CD14-positive monocyte (primary cell): ENCODE measurements around the gene TECPR2. TPM values are rescaled to one million over a fixed set of nuclear protein-coding genes. Genes with fewer than 3 reads are reported as not detected.
"Not testable (repeated sequence)": the region's sequence is repeated elsewhere in the genome, so short reads cannot be mapped to it uniquely, and the experiment has no call there.

Experiments
- DNase-seq, 3 donors: peaks; one replicate each; pipeline ENCODE4 v3.0.0-alpha.2; 2011 to 2022
- H2AFZ ChIP-seq: 2 replicates; pipeline ENCODE4 v1.6.0; 2012; ENCODE audit warnings: mild to moderate bottlenecking, low read depth, low read length, inconsistent platforms; ENCODE audit not compliant: insufficient read depth, poor library complexity, severe bottlenecking
- H3K27ac ChIP-seq, 2 donors: 1 replicate in 1 of 2; 2 replicates in 1 of 2; pipeline ENCODE4 v1.5.1; 2012 to 2013; ENCODE audit warnings: low read length in 2 of 2, control low read depth in 1 of 2, inconsistent platforms in 1 of 2, low read depth in 1 of 2, mild to moderate bottlenecking in 1 of 2
- H3K27me3 ChIP-seq, 2 donors: one replicate each; pipeline versions ENCODE4 v1.6.0 to v1.6.1; 2011 to 2013; ENCODE audit warnings: low read length in 2 of 2; ENCODE audit not compliant: control insufficient read depth in 2 of 2, insufficient read depth in 2 of 2
- H3K36me3 ChIP-seq, 2 donors: replicated peaks in 1 of 2; 1 replicate in 1 of 2; 2 replicates in 1 of 2; pipeline versions ENCODE4 v1.5.1 to v1.6.1; 2012 to 2013; ENCODE audit warnings: low read length in 2 of 2, control low read depth in 1 of 2, inconsistent platforms in 1 of 2, mild to moderate bottlenecking in 1 of 2; ENCODE audit not compliant: insufficient read depth in 2 of 2, control insufficient read depth in 1 of 2
- H3K4me1 ChIP-seq, 2 donors: 1 replicate in 1 of 2; 2 replicates in 1 of 2; pipeline versions ENCODE4 v1.5.1 to v1.6.1; 2012 to 2013; ENCODE audit warnings: low read length in 2 of 2, control low read depth in 1 of 2, inconsistent platforms in 1 of 2, mild to moderate bottlenecking in 1 of 2, moderate library complexity in 1 of 2; ENCODE audit not compliant: insufficient read depth in 2 of 2, control insufficient read depth in 1 of 2
- H3K4me2 ChIP-seq: replicated peaks from 2 replicates; pipeline ENCODE3; 2012; ENCODE audit warnings: low read length, moderate library complexity, mild to moderate bottlenecking; ENCODE audit not compliant: poor library complexity, severe bottlenecking; ENCODE audit errors: extremely low read depth
- H3K4me3 ChIP-seq, 3 experiments: fragments of 200-600 bp in 1 of 3; sonication (generic) in 1 of 3; replicated peaks in 1 of 3; 1 replicate in 2 of 3; 2 replicates in 1 of 3; pipeline ENCODE4 v1.5.1; 2011 to 2013; ENCODE audit warnings: low read length in 3 of 3, mild to moderate bottlenecking in 3 of 3, control low read depth in 2 of 3, low read depth in 2 of 3, inconsistent platforms in 1 of 3, moderate library complexity in 1 of 3
- H3K79me2 ChIP-seq: 2 replicates; pipeline ENCODE4 v1.6.0; 2012; ENCODE audit warnings: mild to moderate bottlenecking, control low read depth, inconsistent platforms, low read length, moderate library complexity; ENCODE audit not compliant: insufficient read depth
- H3K9ac ChIP-seq: 2 replicates; pipeline ENCODE4 v1.6.0; 2017; ENCODE audit warnings: low read length, mild to moderate bottlenecking; ENCODE audit not compliant: insufficient read depth, poor library complexity, severe bottlenecking
- H3K9me3 ChIP-seq, 2 donors: replicated peaks in 1 of 2; 1 replicate in 1 of 2; 2 replicates in 1 of 2; pipeline versions ENCODE4 v1.5.1 to v1.6.1; 2012 to 2013; ENCODE audit warnings: low read length in 2 of 2, control low read depth in 1 of 2; ENCODE audit not compliant: control insufficient read depth in 1 of 2, insufficient read depth in 1 of 2
- H4K20me1 ChIP-seq: 2 replicates; pipeline ENCODE4 v1.6.0; 2012; ENCODE audit warnings: mild to moderate bottlenecking, low read length, control low read depth, moderate library complexity; ENCODE audit not compliant: insufficient read depth
- H3K27ac Mint-ChIP-seq, 7 donors: one replicate each; pipeline ENCODE4 v1.8.0; 2020; ENCODE audit warnings: mild to moderate bottlenecking in 7 of 7, mixed read lengths in 7 of 7, moderate library complexity in 6 of 7, inconsistent platforms in 2 of 7
- H3K27me3 Mint-ChIP-seq, 3 donors: one replicate each; pipeline ENCODE4 v1.8.0; 2021 to 2022; ENCODE audit warnings: low read depth in 3 of 3, mild to moderate bottlenecking in 3 of 3, mixed read lengths in 3 of 3, moderate library complexity in 3 of 3, inconsistent platforms in 1 of 3
- H3K36me3 Mint-ChIP-seq, 2 donors: one replicate each; pipeline ENCODE4 v1.8.0; 2020; ENCODE audit warnings: mixed read lengths in 2 of 2, inconsistent platforms in 1 of 2, mild to moderate bottlenecking in 1 of 2
- H3K4me1 Mint-ChIP-seq: one replicate; pipeline ENCODE4 v1.8.0; 2020; ENCODE audit warnings: mild to moderate bottlenecking, mixed read lengths
- H3K4me3 Mint-ChIP-seq, 2 donors: one replicate each; pipeline ENCODE4 v1.8.0; 2020; ENCODE audit warnings: mild to moderate bottlenecking in 2 of 2, mixed read lengths in 2 of 2, moderate library complexity in 1 of 2
- H3K9me3 Mint-ChIP-seq, 7 donors: one replicate each; pipeline ENCODE4 v1.8.0; 2020 to 2022; ENCODE audit warnings: mixed read lengths in 7 of 7, mild to moderate bottlenecking in 6 of 7, moderate library complexity in 6 of 7, inconsistent platforms in 2 of 7
- WGBS: methylation state at CpG from one replicate; pipeline ENCODE4 v1.1.5; 2013; ENCODE audit warnings: missing lambda C conversion rate; ENCODE audit not compliant: insufficient coverage; 5-methylcytosine and 5-hydroxymethylcytosine counted together
- intact Hi-C, 2 donors: fragments of 100-400 bp; cut with micrococcal nuclease; formaldehyde crosslinking; loops; one replicate each; pipeline versions ENCODE4 v1.15.0 to v1.15.1; 2023
- polyA plus RNA-seq, 3 donors: library from polyadenylated mRNA; depleted of rRNA in 1 of 3; unstranded in 2 of 3; stranded (reverse) in 1 of 3; fragments of 300-500 nt in 2 of 3; fragments of >200 nt in 1 of 3; fragmentation: Illumina TruSeq in 2 of 3; gene quantifications; 1 replicate in 2 of 3; 2 replicates in 1 of 3; pipeline ENCODE4 v1.2.3, GENCODE V29; 2012 to 2021
- TF ChIP-seq, protein P1 (sequence below): fragments of 200-600 bp; IDR thresholded peaks from one replicate; pipeline ENCODE4 v1.8.0; 2022; ENCODE audit warnings: antibody characterized with exemption, mild to moderate bottlenecking

Gene TECPR2
- polyA plus RNA-seq, 3 donors, result 2.8 to 10.4 (median 6.4) TPM

DNA sequence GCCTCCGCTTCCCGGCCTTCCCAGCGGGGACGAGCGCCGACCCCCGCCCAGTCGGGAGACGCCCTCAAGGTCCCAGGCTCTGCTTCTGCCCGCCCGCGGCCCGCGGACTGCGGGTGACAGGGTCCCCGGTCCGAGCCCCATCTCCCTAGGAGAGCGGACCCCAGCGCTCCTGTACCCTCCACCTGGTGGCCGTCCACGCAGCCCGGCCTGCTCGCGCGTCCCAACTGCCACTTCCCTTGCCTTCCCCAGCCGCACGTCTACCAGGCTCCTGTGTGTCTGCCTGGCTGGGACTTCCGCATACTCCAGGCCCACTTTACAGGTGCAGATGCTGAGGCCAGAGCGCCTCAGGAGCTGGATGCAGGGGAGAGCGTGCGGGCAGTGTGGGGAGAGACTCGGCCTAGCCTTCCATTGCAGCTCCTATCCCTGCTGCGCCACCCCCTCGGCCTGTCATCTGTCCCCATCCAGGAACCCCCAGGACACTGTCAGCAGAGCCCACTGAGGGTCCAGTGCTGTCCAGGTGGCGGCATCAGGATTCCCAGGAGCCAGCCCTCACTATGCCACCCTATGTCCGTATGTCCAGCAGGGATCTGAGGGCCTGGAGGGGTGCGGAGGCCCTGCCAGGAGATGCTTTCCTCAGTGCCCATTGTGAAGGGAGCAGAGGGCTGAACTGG, 154.8 kb downstream of the TECPR2 start:
- H3K9me3 Mint-ChIP-seq, result peaks cover 0 to 1% (median 0%) of the 10 kb centered on the region in 7 donors
- intact Hi-C loops, result loop anchor here in 1 of 2 donors (2.0 to 10.0 kb wide), 2 partner anchors 81 to 153 kb away; partner anchors contain the start of genes CINP and TECPR2
- peak overlapping the region; percentile 85 for H3K9ac ChIP-seq
- peak overlapping the region in 3 of 7 donors; percentile 75 to 81 (median 80) for H3K27ac Mint-ChIP-seq
- H3K27me3 ChIP-seq, result peaks cover 0 to 7% of the 10 kb centered on the region in 2 donors
- TF ChIP-seq, protein P1, sequence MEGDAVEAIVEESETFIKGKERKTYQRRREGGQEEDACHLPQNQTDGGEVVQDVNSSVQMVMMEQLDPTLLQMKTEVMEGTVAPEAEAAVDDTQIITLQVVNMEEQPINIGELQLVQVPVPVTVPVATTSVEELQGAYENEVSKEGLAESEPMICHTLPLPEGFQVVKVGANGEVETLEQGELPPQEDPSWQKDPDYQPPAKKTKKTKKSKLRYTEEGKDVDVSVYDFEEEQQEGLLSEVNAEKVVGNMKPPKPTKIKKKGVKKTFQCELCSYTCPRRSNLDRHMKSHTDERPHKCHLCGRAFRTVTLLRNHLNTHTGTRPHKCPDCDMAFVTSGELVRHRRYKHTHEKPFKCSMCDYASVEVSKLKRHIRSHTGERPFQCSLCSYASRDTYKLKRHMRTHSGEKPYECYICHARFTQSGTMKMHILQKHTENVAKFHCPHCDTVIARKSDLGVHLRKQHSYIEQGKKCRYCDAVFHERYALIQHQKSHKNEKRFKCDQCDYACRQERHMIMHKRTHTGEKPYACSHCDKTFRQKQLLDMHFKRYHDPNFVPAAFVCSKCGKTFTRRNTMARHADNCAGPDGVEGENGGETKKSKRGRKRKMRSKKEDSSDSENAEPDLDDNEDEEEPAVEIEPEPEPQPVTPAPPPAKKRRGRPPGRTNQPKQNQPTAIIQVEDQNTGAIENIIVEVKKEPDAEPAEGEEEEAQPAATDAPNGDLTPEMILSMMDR, result no peak
- peak overlapping the region in 1 of 2 donors; percentile 71 for H3K27ac ChIP-seq
- H3K4me3 ChIP-seq, result peak overlapping the region; percentile 22 to 77 (median 53)
- H3K4me1 ChIP-seq, result peaks cover 9 to 15% of the 10 kb centered on the region in 2 donors
- H3K4me2 ChIP-seq, result peak overlapping the region; percentile 79
- peak overlapping the region; percentile 90 for H2AFZ ChIP-seq
- no peak for DNase-seq
- no peaks in the 10 kb centered on the region for H3K36me3 Mint-ChIP-seq
- peak overlapping the region; percentile 80 to 87 for H3K4me3 Mint-ChIP-seq
- no peaks in the 10 kb centered on the region for H4K20me1 ChIP-seq
- peaks cover 5% of the 10 kb centered on the region for H3K4me1 Mint-ChIP-seq
- H3K79me2 ChIP-seq, result no peaks in the 10 kb centered on the region
- H3K27me3 Mint-ChIP-seq, result peaks cover 6 to 31% (median 16%) of the 10 kb centered on the region in 3 donors
- no peaks in the 10 kb centered on the region for H3K36me3 ChIP-seq
- H3K9me3 ChIP-seq, result no peaks in the 10 kb centered on the region
- 25% methylated on average over 36 of the region's 37 CpGs for WGBS

DNA sequence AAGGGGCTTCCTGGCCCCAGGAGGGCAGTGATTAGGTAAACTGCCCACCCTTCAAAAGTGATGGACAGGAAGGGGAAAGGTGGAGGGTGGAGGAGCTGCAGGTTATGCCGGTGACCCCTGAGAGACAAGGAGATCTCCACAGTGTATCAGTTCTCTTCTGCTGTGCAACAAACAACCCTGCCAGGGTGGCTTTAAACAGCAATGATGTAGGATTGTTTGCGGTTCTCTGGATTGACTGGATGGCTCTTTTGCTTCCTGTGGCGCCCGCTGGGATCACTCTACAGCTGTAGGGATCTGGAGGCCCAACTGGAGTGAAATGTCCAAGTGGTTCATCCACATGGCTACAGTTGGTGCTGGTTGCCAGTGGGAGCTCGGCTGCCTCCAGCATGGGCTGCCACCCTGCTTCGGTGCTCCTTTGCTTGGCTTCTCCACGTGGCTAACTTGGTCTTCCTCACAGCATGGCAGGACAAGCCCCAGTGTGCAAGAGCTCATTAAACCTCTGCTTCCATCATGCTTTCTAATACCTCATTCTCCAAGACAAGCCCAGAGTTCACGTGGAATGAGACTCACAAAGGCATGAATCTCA, 155.4 kb downstream of the TECPR2 start:
- Histone ChIP-seq H2AFZ (peak overlapping the region; percentile 90), H3K9me3 (no peaks in the 10 kb centered on the region), H3K79me2 (no peaks in the 10 kb centered on the region), H3K27ac (no peak overlapping the region), H3K4me3 (no peak overlapping the region), H4K20me1 (no peaks in the 10 kb centered on the region), H3K4me1 (peaks cover 12 to 20% of the 10 kb centered on the region in 2 donors), H3K4me2 (no peak overlapping the region), H3K27me3 (peaks cover 0 to 7% of the 10 kb centered on the region in 2 donors), H3K9ac (no peak overlapping the region), H3K36me3 (no peaks in the 10 kb centered on the region)
- WGBS, result 96% methylated on average over 6 of the region's 8 CpGs
- intact Hi-C loops, result loop anchor here in 1 of 2 donors (10.0 kb wide), 1 partner anchor 153 kb away; the partner anchor contains the start of genes CINP and TECPR2
- H3K27me3 Mint-ChIP-seq, result peaks cover 4 to 34% (median 20%) of the 10 kb centered on the region in 3 donors
- H3K4me3 Mint-ChIP-seq, result peak overlapping the region in 1 of 2 donors; percentile 80
- peaks cover 9% of the 10 kb centered on the region for H3K4me1 Mint-ChIP-seq
- H3K36me3 Mint-ChIP-seq, result no peaks in the 10 kb centered on the region
- H3K9me3 Mint-ChIP-seq, result peaks cover 0 to 1% (median 0%) of the 10 kb centered on the region in 7 donors
- no peak for DNase-seq
- TF ChIP-seq, protein P1, result no peak
- peak overlapping the region in 1 of 7 donors; percentile 31 for H3K27ac Mint-ChIP-seq

DNA sequence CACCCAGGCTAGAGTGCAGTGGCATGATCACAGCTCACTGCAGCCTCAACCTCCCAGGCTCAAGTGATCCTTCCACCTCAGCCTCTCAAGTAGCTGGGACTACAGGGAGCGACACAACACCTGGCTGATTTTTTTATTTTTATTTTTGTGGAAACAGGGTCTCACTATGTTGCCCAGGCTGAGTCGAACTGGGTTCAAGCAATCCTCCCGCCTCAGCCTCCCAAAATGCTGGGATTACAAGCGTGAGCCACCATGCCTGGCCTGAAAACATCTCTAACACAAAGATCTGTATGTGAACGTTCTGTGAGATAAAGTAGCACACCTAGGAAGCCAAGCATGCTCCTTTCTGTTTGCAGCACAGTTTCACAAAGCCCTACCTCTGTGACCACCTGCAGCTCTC, 157.0 kb downstream of the TECPR2 start:
- not testable (repeated sequence) for H3K27me3 ChIP-seq, H3K79me2 ChIP-seq, H3K9me3 ChIP-seq, H2AFZ ChIP-seq, H3K27ac ChIP-seq, H3K4me2 ChIP-seq, H4K20me1 ChIP-seq, H3K4me3 ChIP-seq, H3K9ac ChIP-seq, H3K4me3 Mint-ChIP-seq, H3K36me3 Mint-ChIP-seq, H3K36me3 ChIP-seq, DNase-seq, H3K9me3 Mint-ChIP-seq
- H3K4me1 ChIP-seq, result peaks cover 27 to 35% of the 10 kb centered on the region in 2 donors
- peaks cover 22% of the 10 kb centered on the region for H3K4me1 Mint-ChIP-seq
- intact Hi-C loops, result loop anchor here in 1 of 2 donors (10.0 kb wide), 1 partner anchor 155 kb away; the partner anchor contains the start of genes CINP and TECPR2
- WGBS, result 94% methylated on average over 5 of the region's 5 CpGs
- peak overlapping the region in 1 of 7 donors; percentile 40 for H3K27ac Mint-ChIP-seq
- H3K27me3 Mint-ChIP-seq, result peaks cover 3 to 38% (median 22%) of the 10 kb centered on the region in 3 donors
